Measurements from ENCODE around the gene ADAM19.

GRCh38 chr5:157613385-157614245, 38.0 kb upstream of the ADAM19 start:
- no peak for TF ChIP-seq CTCF (conservative IDR thresholded peaks at IDR 0.05; ENCODE audit: low read depth in 2 of 2)
- no peak for TF ChIP-seq EZH2 (IDR thresholded peaks at IDR 0.05; ENCODE audit: low read depth, unreplicated experiment)
- TF ChIP-seq CREB1 (CRISPR knock-in tag; IDR thresholded peaks at IDR 0.05; ENCODE audit: low read depth), result no peak
- TF ChIP-seq REST (IDR thresholded peaks at IDR 0.05; ENCODE audit: unreplicated experiment), result no peak
- TF ChIP-seq EZH2phosphoT487 (IDR thresholded peaks at IDR 0.05; ENCODE audit: unreplicated experiment), result no peak
- TF ChIP-seq ETS1 (IDR thresholded peaks at IDR 0.05), result no peak
- no peak for TF ChIP-seq POLR2AphosphoS5 (IDR thresholded peaks at IDR 0.05; ENCODE audit: low read depth)
- no peak for TF ChIP-seq NANOG (IDR thresholded peaks at IDR 0.05; ENCODE audit: borderline replicate concordance)
- no peak for TF ChIP-seq STAT1 (IDR thresholded peaks at IDR 0.05; ENCODE audit: unreplicated experiment)
- TF ChIP-seq ZNF114 (CRISPR knock-in tag; IDR thresholded peaks at IDR 0.05), result no peak
- TF ChIP-seq JUNB (IDR thresholded peaks at IDR 0.05; ENCODE audit: unreplicated experiment), result no peak
- TF ChIP-seq ZNF331 (CRISPR knock-in tag; IDR thresholded peaks at IDR 0.05; ENCODE audit: low read depth), result no peak

Data from GM23338 (cell line).